ENCODE results near the gene SLC5A8.
"Not testable (repeated sequence)": the region's sequence is repeated elsewhere in the genome, so short reads cannot be mapped to it uniquely, and the experiment has no call there.

Gene SLC5A8

GRCh38 chr12:101166866-101167265 lies 43.2 kb downstream of the SLC5A8 start:
- no peak for DNase-seq

GRCh38 chr12:101165319-101165718 lies 44.7 kb downstream of the SLC5A8 start:
- no peak for DNase-seq

- DNase-seq: not testable (repeated sequence)
Measured at GRCh38 chr12:101145777-101146431, 64.1 kb downstream of the SLC5A8 start.

GRCh38 chr12:101127521-101128219 lies 82.4 kb downstream of the SLC5A8 start:
- DNase-seq: no peak

GRCh38 chr12:101117842-101118241 lies 92.2 kb downstream of the SLC5A8 start:
- no peak for DNase-seq

- no peak for DNase-seq
Measured at GRCh38 chr12:101116911-101117310, 93.1 kb downstream of the SLC5A8 start.

- DNase-seq: no peak
Measured at GRCh38 chr12:101115326-101115725, 94.7 kb downstream of the SLC5A8 start.

GRCh38 chr12:101111441-101111840 lies 98.6 kb downstream of the SLC5A8 start:
- DNase-seq: no peak

- DNase-seq: no peak
Measured at GRCh38 chr12:101110866-101111265, 99.2 kb downstream of the SLC5A8 start.

GRCh38 chr12:101108130-101108529 lies 101.9 kb downstream of the SLC5A8 start:
- DNase-seq: no peak

GRCh38 chr12:101107032-101107763 lies 102.8 kb downstream of the SLC5A8 start:
- DNase-seq: no peak

All from activated CD8-positive, alpha-beta memory T cell treated with anti-CD3 and anti-CD28 coated beads for 24 hours (primary cell).